OCI-LY1 (cell line): ENCODE measurements around the gene SESN2.

Experiments used
- CTCF ChIP-seq: fragments of 200-600 bp; sonication (generic), shearing (Covaris generic); IDR thresholded peaks from 2 replicates; pipeline ENCODE4 v1.5.1; 2017; ENCODE audit warnings: mild to moderate bottlenecking, antibody characterized with exemption, low read length, moderate library complexity, mixed read lengths
- EZH2 ChIP-seq: fragments of 200-600 bp; sonication (generic), shearing (Covaris generic); IDR thresholded peaks from 2 replicates; pipeline ENCODE4 v1.8.0; 2017; ENCODE audit warnings: borderline replicate concordance, mixed run types, mild to moderate bottlenecking, antibody characterized with exemption, low read length, moderate library complexity, mixed read lengths

- TF ChIP-seq CTCF, result no peak
- no peak for TF ChIP-seq EZH2
These were observed 29.2 kb downstream of the SESN2 start for GRCh38 chr1:28288487-28288886.
